Left renal cortex interstitium (tissue), 4 donors: ENCODE measurements around the gene ARAP3. TPM values are rescaled to one million over a fixed set of nuclear protein-coding genes. Genes with fewer than 3 reads are reported as not detected.
"Not testable (repeated sequence)": the region's sequence is repeated elsewhere in the genome, so short reads cannot be mapped to it uniquely, and the experiment has no call there.

Experiments
- DNase-seq, 4 donors: peaks; one replicate each; pipeline ENCODE4 v3.0.0-alpha.2; 2013; ENCODE audit warnings: low read depth in 4 of 4, low spot score in 2 of 4, missing footprints in 1 of 4
- polyA plus RNA-seq, 4 donors: library from polyadenylated mRNA; unstranded; fragments of 120-200 nt; gene quantifications; one replicate each; pipeline ENCODE4 v1.2.1, GENCODE V29; 2013; ENCODE audit not compliant: insufficient read length in 4 of 4

The ARAP3 gene
- polyA plus RNA-seq, 4 donors: 17.6 to 25.9 (median 21.6) TPM

DNA sequence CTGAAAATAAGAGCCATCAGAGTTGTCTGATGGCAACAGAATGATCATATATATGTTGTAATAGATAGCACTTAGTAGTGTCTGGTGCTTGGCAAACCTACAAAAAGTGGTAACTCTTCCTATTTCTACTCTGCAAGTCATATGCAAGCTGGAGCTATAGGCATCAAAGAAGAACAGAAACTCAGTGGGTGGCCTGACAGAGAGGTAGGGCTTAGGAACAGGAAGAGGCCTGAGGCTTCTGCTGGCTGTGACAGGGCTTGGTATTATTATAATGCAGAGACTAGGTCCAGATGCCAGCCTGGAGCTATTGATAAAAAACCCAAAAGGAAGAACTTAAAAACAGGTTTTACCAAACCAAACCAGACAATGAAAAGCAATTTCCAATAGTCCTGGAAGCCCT is 58.8 kb downstream of the ARAP3 start:
- DNase-seq: no peak

DNA sequence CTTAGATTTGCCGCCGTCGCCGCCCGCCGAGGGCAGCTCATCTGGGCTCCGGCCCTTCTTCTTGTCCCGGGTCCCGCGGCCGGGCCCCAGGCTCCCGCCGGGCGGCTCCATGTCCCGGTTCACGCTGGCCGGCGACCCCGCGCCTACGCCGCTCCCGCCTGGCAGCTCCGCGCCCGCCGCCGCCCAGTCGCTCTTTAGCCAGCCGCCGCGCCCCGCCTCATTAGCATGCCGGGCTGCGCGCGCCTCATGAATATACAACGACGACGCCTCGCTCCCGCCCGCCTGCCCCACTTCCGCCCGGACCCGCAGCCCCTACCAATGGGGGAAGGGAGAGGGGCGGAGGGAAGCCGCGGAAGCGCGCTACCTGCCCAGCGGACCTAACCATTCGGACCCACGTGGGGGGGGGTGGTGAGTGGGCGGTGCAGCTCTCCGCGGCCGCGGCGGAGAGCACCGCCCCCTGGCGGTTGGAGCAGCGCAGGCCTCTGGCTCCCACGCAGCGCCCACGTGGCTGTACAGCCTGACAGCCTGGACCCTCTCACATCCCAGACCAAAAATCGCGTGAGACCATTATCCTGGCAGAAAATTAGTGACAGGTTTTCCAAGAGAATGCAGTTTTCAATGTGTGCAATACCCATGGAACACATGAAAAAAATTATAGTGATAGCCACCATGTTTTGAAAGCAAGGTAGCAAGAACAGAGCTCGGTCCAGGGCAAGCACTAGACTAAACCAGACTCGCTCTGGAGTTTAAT is 63.1 kb downstream of the ARAP3 start, which contains the start of gene DIAPH1:
DIAPH1 (minus strand) TSS at position 197 of the 751 bp plus-strand sequence; CDS start at position 111, 86 bp downstream.
- DNase-seq: peak in 3 of 4 donors; percentile 88 to 94 (median 94)

DNA sequence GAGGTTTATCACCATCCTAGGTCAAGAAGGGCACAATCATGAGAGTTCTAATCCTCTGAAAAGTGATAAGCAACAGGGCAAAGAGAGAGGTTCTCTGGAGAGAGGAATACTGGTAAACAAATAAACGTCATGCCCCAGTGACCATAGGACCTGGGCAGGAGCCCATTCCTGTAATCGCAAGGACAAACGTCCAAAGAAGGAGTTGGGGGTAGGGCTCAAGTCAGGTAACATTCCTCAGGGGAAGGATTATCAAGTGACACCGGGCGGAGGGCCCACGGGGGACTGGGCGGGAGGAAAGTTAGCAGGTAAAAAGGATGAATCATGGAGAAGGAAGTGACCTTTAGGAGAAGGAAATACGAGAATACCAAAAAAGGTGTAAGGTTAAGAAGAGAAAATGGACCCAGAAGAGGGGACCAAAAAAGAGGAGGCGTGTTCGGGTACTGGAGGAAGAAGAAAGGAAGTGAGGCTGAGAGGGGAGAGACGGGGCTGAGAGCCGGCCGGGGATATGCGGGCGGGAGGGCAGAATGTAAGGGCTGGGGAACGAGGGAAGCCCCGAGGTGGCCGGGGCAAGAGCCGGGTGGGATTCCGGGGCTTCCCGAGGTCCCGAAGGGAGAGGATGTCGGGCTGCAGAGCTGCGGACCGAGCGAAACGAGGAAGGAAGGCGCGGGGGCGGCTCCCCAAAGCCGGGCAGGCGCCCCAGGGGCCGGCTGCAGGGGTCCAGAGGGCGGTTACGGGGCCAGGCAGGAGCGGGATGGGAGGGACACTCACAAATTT is 63.8 kb downstream of the ARAP3 start:
- DNase-seq: peak in 1 of 4 donors; percentile 37

DNA sequence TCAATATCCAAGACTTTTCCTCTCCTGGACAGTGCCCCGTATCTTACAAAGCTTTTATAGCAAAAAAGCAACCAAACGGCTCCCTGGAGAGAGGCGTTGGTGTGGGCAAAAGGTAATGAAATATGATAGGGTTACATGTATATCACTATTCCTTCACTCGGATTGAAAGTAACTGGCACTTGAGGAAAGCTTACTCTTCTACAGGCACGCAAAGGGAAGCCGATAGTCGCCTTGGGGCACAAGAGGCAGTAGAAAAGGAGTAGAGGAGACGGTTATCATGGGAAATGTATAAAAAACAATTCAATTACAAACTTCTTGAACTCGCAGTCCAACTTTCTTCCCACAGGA is 64.4 kb downstream of the ARAP3 start:
- DNase-seq: peak in 1 of 4 donors; percentile 10

DNA sequence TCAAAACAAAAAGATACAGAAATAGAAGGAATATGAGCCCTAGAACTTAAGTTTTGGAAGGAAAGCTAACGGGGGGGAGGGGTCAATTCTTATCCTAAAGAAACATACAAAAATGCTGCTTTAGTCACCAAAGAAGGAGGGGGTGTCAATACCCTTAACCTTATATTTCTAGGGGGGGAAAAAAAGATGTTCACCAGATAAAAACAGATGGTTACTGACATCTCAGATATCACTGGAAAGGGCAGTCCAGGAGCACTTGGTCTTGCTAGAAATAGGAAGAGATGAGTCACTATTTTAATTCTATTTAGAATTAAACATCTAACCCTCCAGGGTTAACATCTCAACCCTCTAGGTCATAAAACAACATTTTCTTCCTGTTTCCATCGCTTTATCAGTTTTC is 64.9 kb downstream of the ARAP3 start:
- DNase-seq: no peak

DNA sequence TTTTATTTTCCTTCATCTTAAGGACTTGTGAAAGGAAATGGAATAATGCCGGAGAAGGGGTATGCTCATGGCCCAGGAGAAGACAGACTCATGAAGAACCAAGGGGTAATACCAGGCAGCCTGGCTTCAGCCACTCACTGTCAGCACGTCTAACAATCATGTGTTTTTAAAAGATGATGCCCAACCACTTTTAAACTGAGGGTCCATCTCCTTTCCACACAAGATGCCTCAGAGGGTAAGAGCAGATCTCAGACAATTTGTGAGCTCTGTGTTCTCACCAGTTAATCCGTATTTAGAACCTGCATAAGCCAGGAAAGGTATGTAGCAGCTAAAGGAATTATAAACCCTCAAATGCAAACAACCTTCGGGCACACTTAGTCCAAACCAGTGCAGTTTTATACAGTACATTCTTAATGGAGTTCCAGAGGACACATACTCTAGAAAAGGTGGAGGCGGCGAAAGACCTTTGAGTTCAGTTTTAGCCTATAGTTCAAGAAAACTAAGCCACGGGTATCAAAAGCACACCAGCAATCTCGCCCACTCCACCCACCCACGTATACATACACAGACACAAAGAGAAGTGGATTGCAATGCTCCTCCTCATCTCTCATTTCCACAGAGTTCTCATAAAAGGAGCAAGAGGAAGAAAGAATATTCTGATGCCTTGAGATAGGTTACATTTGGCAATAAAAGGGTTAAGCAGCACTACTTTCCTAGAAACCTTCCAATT is 65.9 kb downstream of the ARAP3 start:
- DNase-seq: no peak

DNA sequence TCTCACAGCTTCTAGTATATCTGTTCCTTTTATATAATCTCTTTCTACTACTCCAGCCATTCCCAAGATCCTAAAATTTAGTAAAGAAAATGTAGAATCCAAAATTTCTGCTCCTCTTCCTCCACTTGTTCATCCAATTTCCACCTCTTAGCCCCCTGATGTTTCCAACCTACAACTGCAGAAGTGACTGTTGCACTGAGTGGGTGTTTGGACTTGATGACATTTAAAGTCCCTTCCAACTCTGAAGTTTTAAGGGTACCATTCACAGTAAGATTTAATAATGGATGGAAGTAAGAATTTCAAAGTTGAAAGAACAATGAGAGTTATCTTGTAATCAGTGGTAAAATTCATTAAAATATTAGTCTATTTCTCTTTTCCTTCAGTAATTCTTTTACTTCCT is 68.7 kb downstream of the ARAP3 start:
- no peak for DNase-seq

DNA sequence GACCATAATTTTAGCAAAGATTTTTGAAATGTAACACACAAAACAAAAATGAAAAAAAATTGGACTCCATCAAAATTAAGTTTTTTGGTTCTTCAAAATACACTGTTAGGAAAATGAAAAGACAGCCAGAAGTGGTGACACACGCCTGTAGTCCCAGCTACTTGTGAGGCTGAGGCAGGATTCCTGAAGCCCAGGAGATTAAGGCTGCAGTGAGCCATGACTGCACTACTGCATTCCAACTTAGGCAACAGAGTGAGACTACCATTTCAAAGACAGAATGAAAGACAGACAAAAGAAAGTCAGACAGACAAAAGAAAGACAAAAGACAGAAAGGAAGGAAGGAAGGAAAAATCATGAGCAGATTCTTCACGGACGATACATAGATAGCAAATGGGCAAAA is 70.7 kb downstream of the ARAP3 start:
- no peak for DNase-seq

DNA sequence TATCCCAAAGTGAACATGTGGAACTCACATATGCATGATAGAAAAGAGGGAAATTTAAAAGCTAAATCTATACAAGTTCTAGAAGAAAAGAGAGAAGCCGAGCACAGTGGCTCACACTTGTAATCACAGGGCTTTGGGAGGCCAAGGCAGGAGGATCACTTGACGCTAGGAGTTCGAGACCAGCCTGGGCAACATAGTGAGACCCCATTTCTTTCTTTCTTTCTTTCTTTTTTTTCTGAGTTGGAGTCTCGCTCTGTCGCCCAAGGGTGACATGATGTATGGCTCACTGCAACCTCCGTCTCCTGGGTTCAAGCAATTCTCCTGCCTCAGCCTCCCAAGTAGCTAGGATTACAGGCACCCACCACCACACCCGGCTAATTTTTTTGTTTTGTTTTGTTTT is 72.1 kb downstream of the ARAP3 start:
- not testable (repeated sequence) for DNase-seq

DNA sequence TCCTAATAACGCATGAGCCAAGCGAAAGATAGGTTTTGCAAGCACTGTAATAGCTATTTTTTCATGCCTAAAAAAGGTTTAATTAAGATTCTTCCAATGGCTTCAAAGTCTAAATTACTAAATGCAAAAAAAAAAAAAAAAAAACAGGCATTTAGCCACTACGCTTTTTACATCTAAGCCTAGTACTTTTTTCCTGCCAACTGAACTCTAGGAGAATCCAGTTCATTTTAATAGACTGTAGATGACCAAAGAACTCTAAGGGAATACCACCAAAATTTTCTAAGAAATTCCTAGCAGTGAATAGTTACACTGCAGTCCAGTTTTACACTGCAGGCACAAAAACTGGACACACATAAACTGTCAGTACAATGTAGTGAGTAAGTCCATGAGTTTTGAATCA is 73.0 kb downstream of the ARAP3 start:
- DNase-seq: no peak

DNA sequence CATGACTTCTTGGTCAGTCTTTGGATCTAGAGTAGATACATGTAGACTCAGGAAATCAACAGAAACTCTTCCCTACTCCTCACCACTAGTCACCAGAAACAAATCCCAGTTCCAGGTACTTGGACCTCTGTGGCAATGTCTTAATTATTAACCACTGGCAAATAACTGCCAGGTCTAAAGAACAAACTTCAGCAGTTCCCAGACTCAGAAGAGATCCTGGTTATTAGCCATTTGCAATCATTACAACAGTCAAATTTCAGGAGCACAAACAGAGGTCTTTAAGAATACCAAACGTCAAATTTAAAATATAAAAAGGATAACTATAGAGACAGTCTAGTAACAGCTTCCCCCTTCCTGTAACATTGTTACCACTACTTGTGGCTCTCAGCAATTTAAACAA is 73.5 kb downstream of the ARAP3 start:
- DNase-seq: no peak

DNA sequence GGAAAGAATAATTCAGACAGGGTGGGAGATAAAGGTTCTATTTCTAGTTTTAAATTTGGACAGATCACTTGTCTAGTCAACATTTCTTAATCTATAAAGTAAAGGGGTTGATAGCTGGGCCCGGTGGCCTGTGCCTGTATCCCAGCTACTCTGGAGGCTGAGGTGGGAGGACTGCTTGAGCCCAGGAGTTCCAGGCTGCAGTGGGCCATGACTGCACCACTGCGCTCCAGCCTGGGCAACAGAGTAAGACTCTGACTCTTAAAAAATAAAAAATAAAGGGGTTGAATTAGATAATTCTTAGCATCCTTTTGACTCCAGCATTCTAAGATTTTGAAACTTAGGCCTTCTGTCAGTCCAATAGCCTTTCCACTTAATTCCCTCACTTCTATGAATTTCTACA is 74.0 kb downstream of the ARAP3 start:
- no peak for DNase-seq

DNA sequence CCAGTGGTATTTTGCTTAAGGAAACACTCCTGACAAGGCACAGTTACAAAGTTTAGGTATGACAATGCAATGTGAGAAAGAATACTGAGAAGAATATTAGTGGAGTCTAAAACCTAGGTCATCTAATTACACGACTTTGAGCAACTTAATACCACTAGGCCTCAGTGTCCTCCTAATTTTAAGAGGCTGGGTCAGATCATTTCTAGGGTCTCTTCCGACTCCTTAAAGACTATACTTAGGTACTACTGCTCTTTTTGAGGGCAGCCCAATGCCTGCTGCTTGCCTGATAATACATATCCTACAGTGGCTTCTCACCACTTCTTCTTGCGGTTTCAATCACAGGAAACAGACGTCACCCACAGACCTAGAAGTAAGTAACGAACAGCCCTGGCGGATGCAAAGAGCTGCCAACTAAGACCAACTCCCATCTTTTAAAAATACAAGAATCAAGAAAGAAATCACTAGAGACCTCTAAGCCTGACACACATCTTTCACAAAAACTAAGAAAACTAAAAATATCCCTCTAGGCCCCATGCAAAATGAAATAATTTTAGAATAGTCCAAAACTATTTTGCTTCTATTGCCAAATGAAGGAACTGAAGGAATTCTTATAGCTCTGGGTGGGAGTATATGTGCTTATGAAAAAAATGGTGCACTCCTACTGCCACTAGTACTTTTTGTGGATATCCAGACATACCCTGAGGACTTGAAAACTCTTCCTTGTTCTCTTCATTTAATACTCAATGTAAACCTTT is 76.3 kb downstream of the ARAP3 start:
- DNase-seq: no peak

DNA sequence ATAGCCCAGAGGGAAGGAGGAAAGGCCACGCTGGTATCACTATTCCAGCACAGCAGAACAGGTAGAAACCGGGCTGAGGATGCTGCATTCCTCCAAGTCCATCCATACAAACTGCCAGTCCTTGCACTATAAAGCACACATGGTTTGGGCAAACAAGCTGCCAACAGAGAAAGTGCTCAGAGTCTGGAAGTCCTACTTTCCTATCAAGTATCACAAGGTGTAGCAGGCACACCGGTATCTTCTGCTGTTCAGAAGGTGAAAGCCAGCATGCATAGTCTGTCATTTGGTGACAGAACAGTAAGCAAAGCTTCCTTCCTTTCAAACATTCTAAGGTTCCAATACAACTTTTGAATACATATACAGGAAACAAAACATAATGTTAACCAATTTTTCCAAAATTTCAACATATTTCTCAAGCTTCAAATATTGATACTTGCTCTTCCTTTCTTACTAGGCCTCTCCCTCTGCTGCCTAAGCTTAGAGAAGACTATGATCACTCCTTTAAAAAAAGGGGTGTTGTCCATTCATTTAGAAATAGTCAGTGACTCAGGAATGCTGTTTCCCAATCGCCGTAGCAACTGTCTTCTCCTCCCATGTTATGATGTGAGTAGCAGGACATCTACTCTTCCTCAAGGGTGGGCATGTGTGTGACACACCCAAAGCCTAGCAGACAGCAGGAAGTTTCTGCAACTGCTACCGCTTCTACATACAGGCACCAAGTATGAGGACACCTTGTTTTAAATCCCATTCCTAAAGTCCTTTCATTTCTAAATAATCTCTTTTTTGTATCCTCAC is 77.9 kb downstream of the ARAP3 start:
- DNase-seq: no peak

Other genes starting within 250 kb of the ARAP3 start
- 100 to 1,000 TPM in 3 of 4 donors, 10 to 100 TPM in 1; 88.8 to 152 (median 118) TPM for gene PCDHGC3, start 206.3 kb downstream of the ARAP3 start, polyA plus RNA-seq
- 1 to 10 TPM; 2.8 to 4.1 (median 3.0) TPM for gene PCDHGC4, start 197.2 kb downstream of the ARAP3 start, polyA plus RNA-seq
- 1 to 10 TPM in 1 of 4 donors, under 1 TPM in 3; 0.22 to 1.1 (median 0.55) TPM for gene PCDHGC5, start 193.1 kb downstream of the ARAP3 start, polyA plus RNA-seq
- gene DIAPH1, start 63.2 kb downstream of the ARAP3 start, polyA plus RNA-seq: 10 to 100 TPM; 63.1 to 75.5 (median 68.4) TPM
- 100 to 1,000 TPM in 2 of 4 donors, 10 to 100 TPM in 2; 82.6 to 125 (median 106) TPM for gene HDAC3, start 45.4 kb downstream of the ARAP3 start, polyA plus RNA-seq
- 1 to 10 TPM in 2 of 4 donors, under 1 TPM in 2; 0.55 to 2.0 (median 1.2) TPM for gene RELL2, start 45.2 kb downstream of the ARAP3 start, polyA plus RNA-seq
- 10 to 100 TPM in 3 of 4 donors, 1 to 10 TPM in 1; 9.5 to 20.2 (median 14.6) TPM for gene FCHSD1, start 30.8 kb downstream of the ARAP3 start, polyA plus RNA-seq
- 10 to 100 TPM; 19.7 to 29.1 (median 26.9) TPM for gene PCDH1, start 196.2 kb upstream of the ARAP3 start, polyA plus RNA-seq
- 100 to 1,000 TPM in 3 of 4 donors, 10 to 100 TPM in 1; 99.7 to 150 (median 112) TPM for gene DELE1, start 241.6 kb upstream of the ARAP3 start, polyA plus RNA-seq